Thyroid gland (tissue), 4 donors: ENCODE data around the gene MAP6. TPM values are rescaled to one million over a fixed set of nuclear protein-coding genes. Genes with fewer than 3 reads are reported as not detected.

Source experiments
- DNase-seq, 2 donors: peaks; one replicate each; pipeline ENCODE4 v3.0.0-alpha.2; 2019
- H3K27ac ChIP-seq, 3 donors: fragments of 200-600 bp; sonication (generic); 1 replicate in 2 of 3; 2 replicates in 1 of 3; pipeline ENCODE4 v1.5.1; 2016 to 2019; ENCODE audit warnings: mild to moderate bottlenecking in 1 of 3, moderate library complexity in 1 of 3
- H3K27me3 ChIP-seq: fragments of 200-600 bp; sonication (generic); one replicate; pipeline ENCODE4 v1.5.1; 2019
- H3K36me3 ChIP-seq, 2 donors: fragments of 200-600 bp; sonication (generic); one replicate each; pipeline ENCODE4 v1.5.1; 2016 to 2019
- H3K4me1 ChIP-seq, 2 donors: fragments of 200-600 bp; sonication (generic); one replicate each; pipeline ENCODE4 v1.5.1; 2017 to 2019
- H3K4me3 ChIP-seq, 3 donors: fragments of 200-600 bp; sonication (generic); replicated peaks in 1 of 3; 1 replicate in 2 of 3; 2 replicates in 1 of 3; pipeline ENCODE4 v1.5.1; 2016; ENCODE audit warnings: mild to moderate bottlenecking in 1 of 3
- H3K9me3 ChIP-seq: fragments of 200-600 bp; sonication (generic); one replicate; pipeline ENCODE4 v1.5.1; 2017
- CTCF ChIP-seq, 6 experiments: fragments of 200-600 bp in 3 of 6; fragments of 450-650 bp in 3 of 6; sonication (generic) in 3 of 6; IDR thresholded peaks; one replicate each; pipeline ENCODE4 v1.5.1; 2016 to 2019; ENCODE audit warnings: antibody characterized with exemption in 6 of 6, mild to moderate bottlenecking in 2 of 6, inconsistent platforms in 1 of 6, moderate library complexity in 1 of 6
- POLR2A ChIP-seq, 2 donors: fragments of 450-650 bp; IDR thresholded peaks; one replicate each; pipeline ENCODE4 v1.6.1; 2017; ENCODE audit warnings: antibody characterized with exemption in 2 of 2, mild to moderate bottlenecking in 2 of 2, moderate library complexity in 1 of 2
- WGBS, 2 donors: methylation state at CpG; one replicate each; pipeline ENCODE4 v1.1.5; 2017; 5-methylcytosine and 5-hydroxymethylcytosine counted together
- intact Hi-C: fragments of 100-400 bp; cut with DNase I; formaldehyde crosslinking; loops from one replicate; pipeline ENCODE4 v1.15.1; 2023
- total RNA-seq, 4 donors: library from RNA; depleted of rRNA; stranded (reverse); fragments of >200 nt; gene quantifications; one replicate each; pipeline ENCODE4 v1.2.3, GENCODE V29; 2016

The MAP6 gene
- total RNA-seq, 4 donors from 2014 or later, result 4.8 to 13.8 (median 9.4) TPM

- H3K27ac ChIP-seq, result peak overlapping the region in 2 of 3 donors; percentile 55 to 63
- intact Hi-C loops, result loop anchor here (5.0 kb wide), 1 partner anchor 120 kb away; no protein-coding TSS in a partner anchor
- DNase-seq, result peak; percentile 65 to 67
These were observed 1.5 kb downstream of the MAP6 start for GRCh38 chr11:75667255-75667830.

DNA sequence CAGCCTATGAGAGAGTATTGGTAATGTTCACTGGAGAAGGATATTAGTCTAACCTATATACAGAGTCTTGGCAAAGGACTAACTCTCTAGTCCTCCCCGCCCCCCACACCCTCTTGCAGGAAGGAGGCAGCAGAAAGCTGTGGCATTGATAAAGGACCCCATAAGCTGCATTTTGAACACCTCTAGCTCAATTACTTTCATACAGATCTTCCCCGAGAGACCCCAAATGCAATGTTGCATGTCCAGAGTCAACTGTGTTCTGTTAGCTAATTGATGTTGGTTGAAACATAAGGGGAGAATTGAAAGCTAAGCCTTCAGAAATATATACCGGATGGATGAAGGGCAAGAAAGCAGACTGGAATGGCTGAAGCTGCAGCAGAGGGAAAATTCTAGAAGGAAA, 2.8 kb downstream of the MAP6 start:
- WGBS, 2 donors, result 94 to 99% methylated on average over 3 of the region's 3 CpGs
- Histone ChIP-seq H3K9me3 (no peaks in the 10 kb centered on the region), H3K4me1 (peaks cover 8 to 15% of the 10 kb centered on the region in 2 donors), H3K36me3 (no peaks in the 10 kb centered on the region), H3K27me3 (no peaks in the 10 kb centered on the region), H3K27ac (no peak overlapping the region), H3K4me3 (no peak overlapping the region)
- no peak for TF ChIP-seq POLR2A (IDR thresholded peaks at IDR 0.05)
- TF ChIP-seq CTCF (IDR thresholded peaks at IDR 0.05), result no peak
- no peak for DNase-seq
- intact Hi-C loops, result loop anchor here (5.0 kb wide), 1 partner anchor 119 kb away; no protein-coding TSS in a partner anchor

More at GRCh38 chr11:75667255-75667830, 1.5 kb downstream of the MAP6 start:
- Histone ChIP-seq H3K4me1 (peaks cover 8 to 15% of the 10 kb centered on the region in 2 donors), H3K4me3 (peak overlapping the region; percentile 25 to 59 (median 49)), H3K9me3 (no peaks in the 10 kb centered on the region), H3K27me3 (no peaks in the 10 kb centered on the region), H3K36me3 (no peaks in the 10 kb centered on the region)
- TF ChIP-seq CTCF (IDR thresholded peaks at IDR 0.05) (peak in 1 of 6 experiments; percentile 22), POLR2A (IDR thresholded peaks at IDR 0.05) (peak in 1 of 2 donors; percentile 27)
- 3 to 12% methylated on average over 4 to 8 of the region's 63 CpGs for WGBS, 2 donors

DNA sequence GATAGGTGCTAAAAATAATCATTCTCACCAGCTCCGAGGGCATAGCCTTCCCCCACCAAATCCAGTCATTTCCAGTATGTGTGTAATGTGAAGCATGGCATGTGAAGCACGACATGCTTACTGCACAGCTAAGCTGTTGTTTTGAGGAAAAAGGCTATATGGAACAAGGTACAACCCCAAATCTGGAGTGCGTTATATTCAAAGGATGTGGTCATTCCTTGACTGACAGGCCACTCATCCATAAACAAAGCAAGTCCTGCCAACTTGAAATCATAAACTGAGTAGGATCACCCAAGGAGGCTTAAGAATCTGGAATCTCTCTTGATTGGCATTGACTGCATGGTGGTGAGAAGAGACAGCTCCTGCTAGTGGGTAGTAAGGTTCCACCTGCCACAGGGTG, 3.7 kb downstream of the MAP6 start:
- no peaks in the 10 kb centered on the region for H3K27me3 ChIP-seq
- intact Hi-C loops, result loop anchor here (5.0 kb wide), 1 partner anchor 118 kb away; no protein-coding TSS in a partner anchor
- H3K4me3 ChIP-seq, result no peak overlapping the region
- H3K9me3 ChIP-seq, result no peaks in the 10 kb centered on the region
- H3K36me3 ChIP-seq, result no peaks in the 10 kb centered on the region
- DNase-seq, result no peak
- 90 to 97% methylated on average over 3 of the region's 3 CpGs for WGBS, 2 donors
- peaks cover 8 to 15% of the 10 kb centered on the region in 2 donors for H3K4me1 ChIP-seq
- no peak overlapping the region for H3K27ac ChIP-seq
- TF ChIP-seq CTCF (IDR thresholded peaks at IDR 0.05) (no peak), POLR2A (IDR thresholded peaks at IDR 0.05) (no peak)

DNA sequence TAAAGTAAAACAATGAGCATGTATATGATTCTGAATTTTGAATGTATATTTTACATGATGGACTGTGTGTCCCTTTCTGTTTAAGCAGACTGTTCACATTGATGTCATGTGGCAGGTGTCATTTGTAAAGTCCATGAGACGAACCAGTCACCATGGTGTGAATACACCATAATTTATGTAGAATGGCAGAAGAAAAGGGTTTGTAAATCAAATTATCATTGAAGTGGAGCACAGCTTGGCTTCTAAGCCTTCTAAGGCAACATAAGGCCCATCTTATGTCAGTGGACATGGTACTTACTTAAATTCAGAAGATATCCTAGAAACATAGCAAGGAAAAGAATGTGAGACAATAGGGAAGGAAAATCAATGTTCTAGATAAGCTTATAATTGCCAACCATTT, 4.4 kb downstream of the MAP6 start:
- H3K4me1 ChIP-seq, result peaks cover 8 to 15% of the 10 kb centered on the region in 2 donors
- intact Hi-C loops, result no loop called here
- no peaks in the 10 kb centered on the region for H3K9me3 ChIP-seq
- TF ChIP-seq CTCF (IDR thresholded peaks at IDR 0.05), result no peak
- no peak for TF ChIP-seq POLR2A (IDR thresholded peaks at IDR 0.05)
- WGBS, 2 donors, result 93 to 94% methylated on average over 1 of the region's 1 CpG
- H3K27ac ChIP-seq, result no peak overlapping the region
- H3K27me3 ChIP-seq, result no peaks in the 10 kb centered on the region
- DNase-seq, result no peak
- no peaks in the 10 kb centered on the region for H3K36me3 ChIP-seq
- no peak overlapping the region for H3K4me3 ChIP-seq

- Histone ChIP-seq H3K27me3 (no peaks in the 10 kb centered on the region), H3K4me3 (no peak overlapping the region), H3K27ac (no peak overlapping the region), H3K4me1 (peaks cover 6 to 12% of the 10 kb centered on the region in 2 donors), H3K36me3 (no peaks in the 10 kb centered on the region), H3K9me3 (no peaks in the 10 kb centered on the region)
- DNase-seq, result no peak
- intact Hi-C loops, result no loop called here
- TF ChIP-seq CTCF (IDR thresholded peaks at IDR 0.05) (no peak), POLR2A (IDR thresholded peaks at IDR 0.05) (no peak)
- 92 to 95% methylated on average over 1 of the region's 1 CpG for WGBS, 2 donors
These were observed 5.0 kb downstream of the MAP6 start for GRCh38 chr11:75663808-75664207.
